Activated CD4-positive, alpha-beta memory T cell treated with anti-CD3 and anti-CD28 coated beads, Interleukin-2, amount 10 ng/mL, durations not matched to agents 7 days and 5 days (primary cell): ENCODE results near the gene SBF2. TPM values are rescaled to one million over a fixed set of nuclear protein-coding genes. Genes with fewer than 3 reads are reported as not detected.

Experiments used
- CTCF ChIA-PET: fragments of 350-600 bp; sonication (Branson Sonifier 250); formaldehyde crosslinking; loops from one replicate; lab custom pipeline; 2021; ENCODE audit warnings: antibody characterized with exemption, inconsistent platforms; lab: Charles Lee
- POLR2A ChIA-PET: fragments of 350-600 bp; sonication (Branson Sonifier 250); formaldehyde crosslinking; loops from one replicate; lab custom pipeline; 2021; ENCODE audit warnings: antibody characterized with exemption; lab: Charles Lee
- DNase-seq: peaks from one replicate; pipeline ENCODE4 v3.0.0-alpha.2; 2020
- H3K27ac Mint-ChIP-seq: one replicate; pipeline ENCODE4 v1.8.0; 2021; ENCODE audit warnings: mild to moderate bottlenecking, mixed read lengths
- H3K27me3 Mint-ChIP-seq: one replicate; pipeline ENCODE4 v1.8.0; 2021; ENCODE audit warnings: mixed read lengths
- H3K36me3 Mint-ChIP-seq: one replicate; pipeline ENCODE4 v1.8.0; 2021; ENCODE audit warnings: low read depth, mixed read lengths
- H3K4me1 Mint-ChIP-seq: one replicate; pipeline ENCODE4 v1.8.0; 2021; ENCODE audit warnings: mixed read lengths
- H3K4me3 Mint-ChIP-seq: one replicate; pipeline ENCODE4 v1.8.0; 2021; ENCODE audit warnings: mild to moderate bottlenecking, mixed read lengths
- H3K9me3 Mint-ChIP-seq: one replicate; pipeline ENCODE4 v1.8.0; 2021; ENCODE audit warnings: mixed read lengths
- total RNA-seq, 2 experiments: library from RNA; stranded (reverse); gene quantifications; one replicate each; pipeline ENCODE4 v1.2.3, GENCODE V29; 2021

SBF2 gene
- total RNA-seq, 2 experiments from 2014 or later = 6.4 to 9.0 TPM

DNA sequence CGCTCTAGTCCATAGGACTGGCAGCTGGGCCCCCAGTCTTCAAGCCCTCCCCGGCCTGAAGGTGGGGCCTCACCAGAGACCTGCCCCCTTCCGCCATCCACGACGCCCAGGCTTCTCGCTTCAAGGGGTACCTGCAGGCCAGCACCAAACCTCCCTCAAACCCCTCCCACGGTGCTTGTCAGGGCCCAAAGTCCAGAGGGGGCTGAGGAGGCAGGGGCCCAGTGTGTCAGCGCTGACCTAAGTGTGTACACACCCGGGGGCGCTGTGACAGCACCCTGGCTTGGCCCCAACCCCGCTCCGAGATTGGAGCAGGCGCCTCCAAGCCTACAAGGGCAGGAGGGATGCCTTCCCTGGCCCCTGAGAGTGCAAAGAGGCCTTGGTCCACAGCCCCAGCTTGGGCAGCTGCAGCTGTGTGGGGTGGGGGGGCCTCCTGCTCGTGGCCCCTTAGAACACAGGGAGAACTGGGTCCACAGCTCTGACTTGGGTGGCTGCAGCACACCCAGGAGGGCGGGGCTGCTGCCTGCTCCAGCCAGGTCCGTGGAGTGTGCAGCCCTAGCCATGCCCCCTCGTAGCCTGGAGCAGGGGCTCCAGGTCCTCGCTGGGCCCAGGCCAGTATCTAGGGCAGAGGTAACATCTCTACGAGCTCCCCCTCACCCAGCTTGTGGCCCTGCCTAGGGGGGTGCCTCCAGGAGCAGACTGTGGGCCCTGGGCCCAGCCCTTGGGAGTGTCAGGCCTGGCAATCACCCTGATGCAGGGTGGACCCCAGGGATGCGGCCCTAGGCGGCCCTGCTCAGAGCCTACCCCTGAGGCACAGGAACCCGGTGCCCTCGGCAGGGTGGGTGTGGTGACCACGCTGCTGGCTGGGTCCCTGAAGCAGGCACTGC, 4.9 kb downstream of the SBF2 start:
- Mint-ChIP-seq H3K27me3 (peaks cover 24% of the 10 kb centered on the region), H3K36me3 (no peaks in the 10 kb centered on the region), H3K9me3 (no peaks in the 10 kb centered on the region), H3K4me1 (peaks cover 18% of the 10 kb centered on the region), H3K4me3 (no peak overlapping the region), H3K27ac (no peak overlapping the region)
- DNase-seq = no peak
- ChIA-PET POLR2A (no interaction called here), CTCF (no interaction called here)

DNA sequence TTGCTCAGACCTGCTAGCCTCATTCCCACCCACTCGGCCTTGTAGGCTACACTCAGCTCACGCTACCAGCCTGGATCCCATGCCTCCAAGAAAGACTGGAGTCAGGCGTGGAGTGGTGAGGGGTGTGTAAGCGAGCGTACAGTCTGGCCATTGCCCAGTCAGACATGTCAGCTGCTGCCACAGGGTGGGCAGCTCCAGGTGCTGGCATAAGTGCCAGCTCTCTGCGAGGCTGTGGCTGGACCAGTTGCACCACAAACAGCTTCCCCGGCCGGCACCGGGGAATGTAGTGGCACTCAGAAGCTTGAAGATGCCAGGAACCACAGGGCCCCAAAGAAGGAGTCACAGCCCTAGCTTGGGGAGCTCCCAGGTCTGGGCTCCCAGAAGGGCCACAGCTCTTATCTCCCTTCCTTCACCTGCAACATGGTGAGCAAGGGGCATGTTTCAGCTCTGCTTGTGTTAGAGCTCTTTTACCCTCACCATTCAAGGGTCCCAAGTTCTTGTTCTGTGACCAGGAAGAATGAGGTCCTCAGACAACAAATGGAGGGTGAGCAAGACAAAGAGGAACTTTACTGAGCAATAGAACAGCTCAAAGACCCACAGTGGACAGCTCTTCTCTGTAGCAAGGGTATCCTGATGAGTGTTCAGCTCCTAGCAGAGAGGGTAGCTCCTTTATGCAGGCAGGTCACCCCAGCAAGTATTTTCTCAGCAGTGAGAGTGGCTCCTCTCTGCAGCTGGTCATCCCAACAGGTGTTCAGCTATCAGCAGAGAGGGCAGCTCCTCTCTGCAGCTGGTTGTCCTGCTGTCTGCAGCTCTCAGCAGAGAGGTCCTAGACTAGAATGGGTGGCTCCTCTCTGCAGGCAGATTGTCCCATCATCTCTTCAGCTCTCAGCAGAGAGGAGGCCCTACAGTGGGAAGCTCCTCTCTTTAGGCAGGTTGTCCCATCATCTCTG, 6.0 kb downstream of the SBF2 start:
- H3K36me3 Mint-ChIP-seq = no peaks in the 10 kb centered on the region
- H3K4me1 Mint-ChIP-seq = peaks cover 17% of the 10 kb centered on the region
- H3K27ac Mint-ChIP-seq = no peak overlapping the region
- H3K27me3 Mint-ChIP-seq = peaks cover 22% of the 10 kb centered on the region
- H3K4me3 Mint-ChIP-seq = no peak overlapping the region
- ChIA-PET CTCF (interaction anchor here (0.6 to 1.0 kb wide), 3 partner anchors 11 to 79 kb away, joined by 3 to 4 read pairs (median 3); no protein-coding TSS in a partner anchor), POLR2A (no interaction called here)
- no peak for DNase-seq
- no peaks in the 10 kb centered on the region for H3K9me3 Mint-ChIP-seq

- ChIA-PET CTCF (no interaction called here), POLR2A (no interaction called here)
- Mint-ChIP-seq H3K36me3 (no peaks in the 10 kb centered on the region), H3K27me3 (peaks cover 16% of the 10 kb centered on the region), H3K27ac (no peak overlapping the region), H3K9me3 (no peaks in the 10 kb centered on the region), H3K4me1 (peaks cover 13% of the 10 kb centered on the region), H3K4me3 (no peak overlapping the region)
- no peak for DNase-seq
These were observed 6.9 kb downstream of the SBF2 start for GRCh38 chr11:10287140-10287539.

- Mint-ChIP-seq H3K27ac (no peak overlapping the region), H3K9me3 (no peaks in the 10 kb centered on the region), H3K4me1 (peaks cover 8% of the 10 kb centered on the region), H3K27me3 (peaks cover 5% of the 10 kb centered on the region), H3K36me3 (no peaks in the 10 kb centered on the region), H3K4me3 (no peak overlapping the region)
- no peak for DNase-seq
- ChIA-PET POLR2A (no interaction called here), CTCF (interaction anchor here (0.7 to 1.4 kb wide), 3 partner anchors 25 to 222 kb away, joined by 3 read pairs; no protein-coding TSS in a partner anchor)
These were observed 8.7 kb downstream of the SBF2 start for GRCh38 chr11:10285148-10285802.

- POLR2A ChIA-PET = no interaction called here
- Mint-ChIP-seq H3K27me3 (peaks cover 2% of the 10 kb centered on the region), H3K27ac (no peak overlapping the region)
These were observed 10.0 kb downstream of the SBF2 start for GRCh38 chr11:10283991-10284390.

GRCh38 chr11:10282117-10282516, 11.9 kb downstream of the SBF2 start:
- CTCF ChIA-PET = no interaction called here
- H3K27me3 Mint-ChIP-seq = peaks cover 2% of the 10 kb centered on the region

More at GRCh38 chr11:10283991-10284390, 10.0 kb downstream of the SBF2 start:
- H3K36me3 Mint-ChIP-seq = no peaks in the 10 kb centered on the region
- H3K4me3 Mint-ChIP-seq = no peak overlapping the region
- peaks cover 8% of the 10 kb centered on the region for H3K4me1 Mint-ChIP-seq
- no peak for DNase-seq
- CTCF ChIA-PET = interaction anchor here (0.6 kb wide), 1 partner anchor 427 kb away, joined by 3 read pairs; no protein-coding TSS in a partner anchor
- H3K9me3 Mint-ChIP-seq = no peaks in the 10 kb centered on the region

DNA sequence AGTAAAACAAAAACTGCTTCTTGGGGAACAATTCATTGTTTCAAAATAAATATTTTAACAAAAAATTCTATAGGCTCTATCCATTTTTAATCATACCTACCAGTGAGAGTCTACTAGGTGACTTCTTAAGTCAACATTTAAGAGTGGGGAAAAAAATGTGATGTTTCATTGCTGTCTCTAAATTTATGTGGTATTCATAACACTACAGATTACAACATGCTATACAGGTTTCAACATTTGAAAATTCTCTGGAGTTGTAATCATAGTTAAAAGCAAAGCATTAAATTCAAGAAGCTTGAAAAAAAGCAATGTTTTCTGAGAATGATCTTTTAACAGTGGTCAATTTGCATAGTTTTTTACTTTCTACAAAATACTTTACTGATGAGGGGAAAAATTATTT, 18.3 kb downstream of the SBF2 start:
- Mint-ChIP-seq H3K27me3 (no peaks in the 10 kb centered on the region), H3K4me3 (no peak overlapping the region), H3K9me3 (no peaks in the 10 kb centered on the region), H3K4me1 (no peaks in the 10 kb centered on the region), H3K36me3 (no peaks in the 10 kb centered on the region), H3K27ac (no peak overlapping the region)
- ChIA-PET POLR2A (no interaction called here), CTCF (no interaction called here)
- DNase-seq = no peak

More at GRCh38 chr11:10282117-10282516, 11.9 kb downstream of the SBF2 start:
- Mint-ChIP-seq H3K9me3 (no peaks in the 10 kb centered on the region), H3K36me3 (no peaks in the 10 kb centered on the region), H3K4me3 (no peak overlapping the region), H3K4me1 (peaks cover 8% of the 10 kb centered on the region), H3K27ac (no peak overlapping the region)
- POLR2A ChIA-PET = no interaction called here
- no peak for DNase-seq

- Mint-ChIP-seq H3K27me3 (no peaks in the 10 kb centered on the region), H3K4me1 (no peaks in the 10 kb centered on the region), H3K9me3 (no peaks in the 10 kb centered on the region), H3K36me3 (no peaks in the 10 kb centered on the region), H3K4me3 (no peak overlapping the region), H3K27ac (no peak overlapping the region)
- CTCF ChIA-PET = no interaction called here
- DNase-seq = no peak
- POLR2A ChIA-PET = no interaction called here
These were observed 19.3 kb downstream of the SBF2 start for GRCh38 chr11:10274726-10275125.

DNA sequence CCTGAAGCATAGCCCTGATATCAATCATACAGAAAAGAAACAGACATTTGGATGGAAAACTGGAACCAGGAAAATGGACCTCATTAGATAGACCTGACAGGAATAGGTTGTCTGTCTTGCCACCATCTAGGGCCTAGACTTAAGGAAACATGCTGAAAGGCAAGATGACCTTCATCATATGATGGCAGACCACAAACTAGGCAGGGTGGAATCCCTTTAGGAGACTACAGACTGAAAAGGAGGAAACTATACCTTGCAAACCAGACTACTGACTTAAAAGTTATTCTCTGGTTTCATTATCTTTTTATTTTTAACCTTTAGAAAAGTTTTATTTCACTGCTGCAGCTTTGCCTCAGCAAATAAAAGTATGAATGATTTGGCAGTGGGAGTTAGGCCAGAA, 20.3 kb downstream of the SBF2 start:
- ChIA-PET CTCF (no interaction called here), POLR2A (no interaction called here)
- no peak overlapping the region for H3K27ac Mint-ChIP-seq
- H3K4me1 Mint-ChIP-seq = no peaks in the 10 kb centered on the region
- H3K9me3 Mint-ChIP-seq = no peaks in the 10 kb centered on the region
- H3K4me3 Mint-ChIP-seq = no peak overlapping the region
- H3K36me3 Mint-ChIP-seq = no peaks in the 10 kb centered on the region
- H3K27me3 Mint-ChIP-seq = no peaks in the 10 kb centered on the region
- DNase-seq = no peak

- no peaks in the 10 kb centered on the region for H3K4me1 Mint-ChIP-seq
These were observed 21.9 kb downstream of the SBF2 start for GRCh38 chr11:10272132-10272531.

GRCh38 chr11:10268746-10269488, 25.1 kb downstream of the SBF2 start:
- ChIA-PET CTCF (interaction anchor here (1.2 kb wide), 1 partner anchor 12 kb away, joined by 3 read pairs; no protein-coding TSS in a partner anchor), POLR2A (interaction anchor here (1.2 kb wide), 1 partner anchor 483 kb away, joined by 3 read pairs; no protein-coding TSS in a partner anchor)
- Mint-ChIP-seq H3K4me3 (no peak overlapping the region), H3K4me1 (no peaks in the 10 kb centered on the region), H3K27ac (no peak overlapping the region), H3K36me3 (no peaks in the 10 kb centered on the region), H3K27me3 (no peaks in the 10 kb centered on the region), H3K9me3 (no peaks in the 10 kb centered on the region)
- DNase-seq = no peak

More at GRCh38 chr11:10272132-10272531, 21.9 kb downstream of the SBF2 start:
- POLR2A ChIA-PET = no interaction called here
- Mint-ChIP-seq H3K27ac (no peak overlapping the region), H3K27me3 (no peaks in the 10 kb centered on the region), H3K36me3 (no peaks in the 10 kb centered on the region), H3K9me3 (no peaks in the 10 kb centered on the region), H3K4me3 (no peak overlapping the region)
- CTCF ChIA-PET = no interaction called here
- no peak for DNase-seq

DNA sequence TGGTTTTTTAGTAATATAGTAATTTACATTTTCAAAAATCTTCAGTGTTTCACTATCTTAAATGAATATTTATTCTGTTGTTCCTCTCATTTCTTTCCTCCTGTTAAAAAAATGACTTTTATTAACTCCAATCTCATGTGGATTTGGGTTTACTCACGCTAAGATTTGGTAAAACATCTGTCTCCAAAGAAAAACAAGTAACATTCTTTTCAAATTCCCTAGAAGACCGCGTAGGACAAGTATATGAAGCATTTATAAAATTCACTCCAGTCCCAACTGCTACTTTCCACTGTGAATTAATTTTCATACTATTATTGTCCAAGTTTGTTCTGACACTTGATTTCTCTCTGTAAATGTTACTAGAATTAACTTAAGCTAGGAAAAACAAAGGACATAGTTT, 26.2 kb downstream of the SBF2 start:
- H3K36me3 Mint-ChIP-seq = no peaks in the 10 kb centered on the region
- POLR2A ChIA-PET = interaction anchor here (1.2 kb wide), 1 partner anchor 484 kb away, joined by 3 read pairs; no protein-coding TSS in a partner anchor
- H3K4me3 Mint-ChIP-seq = no peak overlapping the region
- no peaks in the 10 kb centered on the region for H3K4me1 Mint-ChIP-seq
- no peaks in the 10 kb centered on the region for H3K9me3 Mint-ChIP-seq
- CTCF ChIA-PET = no interaction called here
- no peak for DNase-seq
- H3K27ac Mint-ChIP-seq = no peak overlapping the region
- H3K27me3 Mint-ChIP-seq = no peaks in the 10 kb centered on the region
